GM18870 (cell line): Measurements from ENCODE around the gene LTA.

Experiments
- ATAC-seq: cut with Tn5 transposase; IDR thresholded peaks from one replicate; pipeline ENCODE4 v1.9.1; 2021; ENCODE audit warnings: moderate library complexity; ENCODE audit not compliant: unreplicated experiment

Gene LTA

GRCh38 chr6:31621991-31622390 lies 49.9 kb downstream of the LTA start:
- no peak for ATAC-seq

GRCh38 chr6:31622684-31623091 lies 50.6 kb downstream of the LTA start:
- ATAC-seq, result no peak
